PFSK-1 (cell line): ENCODE results near the gene ANKAR.

Experiments
- FOXP2 ChIP-seq: optimal IDR thresholded peaks from 2 replicates; pipeline ENCODE3; 2011; ENCODE audit warnings: borderline replicate concordance, control low read depth, inconsistent platforms; ENCODE audit not compliant: insufficient read depth; ENCODE audit errors: extremely low read length, extremely low read depth
- POLR2AphosphoS5 ChIP-seq: IDR thresholded peaks from 2 replicates; pipeline ENCODE4 v1.6.1; 2012; ENCODE audit warnings: low read depth, mild to moderate bottlenecking, control low read depth, low read length, moderate library complexity
- SIN3A ChIP-seq: IDR thresholded peaks from 2 replicates; pipeline ENCODE4 v1.6.1; 2012; ENCODE audit warnings: mild to moderate bottlenecking, low read length, moderate library complexity, borderline replicate concordance; ENCODE audit not compliant: insufficient read depth
- TF ChIP-seq, protein P1 (sequence below), 2 experiments: IDR thresholded peaks; 2 replicates each; pipeline versions ENCODE4 v1.6.1 to v1.8.0; 2011 to 2012; ENCODE audit warnings: low read depth in 2 of 2, low read length in 2 of 2, control low read depth in 1 of 2, inconsistent platforms in 1 of 2, mild to moderate bottlenecking in 1 of 2, moderate library complexity in 1 of 2; ENCODE audit not compliant: insufficient read depth in 1 of 2

DNA sequence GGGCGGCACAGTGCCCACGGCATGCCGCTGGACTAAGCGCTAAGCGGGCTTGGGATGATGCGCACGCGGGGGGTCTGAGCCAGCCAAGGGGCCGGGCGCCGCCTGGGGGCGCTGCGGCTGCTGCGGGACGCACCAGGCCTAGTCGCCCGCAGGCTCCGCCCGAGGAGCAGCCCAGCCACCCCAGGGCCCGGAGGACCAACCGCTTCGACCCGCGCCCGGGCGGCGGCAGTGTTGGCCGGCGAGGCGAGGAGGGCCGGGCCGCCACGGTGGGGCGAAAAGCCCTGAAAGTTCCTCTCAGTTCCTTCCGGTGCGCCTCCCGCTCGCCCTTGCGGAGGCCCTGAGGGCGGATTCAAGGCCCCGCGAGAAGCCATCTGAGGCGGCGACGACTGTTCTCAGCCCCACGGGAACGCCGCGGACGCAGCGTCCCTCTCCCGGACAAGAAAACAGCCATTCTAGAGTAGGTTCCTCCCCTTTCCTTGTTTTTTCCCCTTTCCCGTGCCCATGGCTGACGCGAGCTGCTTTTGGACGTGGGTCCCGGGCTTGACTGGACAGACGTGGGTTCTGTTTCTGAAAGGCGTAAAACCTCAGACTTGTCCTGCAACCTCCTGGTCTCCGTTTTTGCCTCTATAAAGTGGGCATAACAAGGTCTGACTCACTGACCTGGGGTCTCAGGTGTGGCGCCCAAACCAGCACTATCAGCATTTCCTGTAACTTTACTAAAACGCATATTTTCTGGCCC is at the start of gene ANKAR:
- TF ChIP-seq POLR2AphosphoS5 (0 out of 2 replicates have a peak, but pooled peaks have one; percentile 32), SIN3A (no peak), FOXP2 (peak; percentile 97)
- TF ChIP-seq, protein P1, sequence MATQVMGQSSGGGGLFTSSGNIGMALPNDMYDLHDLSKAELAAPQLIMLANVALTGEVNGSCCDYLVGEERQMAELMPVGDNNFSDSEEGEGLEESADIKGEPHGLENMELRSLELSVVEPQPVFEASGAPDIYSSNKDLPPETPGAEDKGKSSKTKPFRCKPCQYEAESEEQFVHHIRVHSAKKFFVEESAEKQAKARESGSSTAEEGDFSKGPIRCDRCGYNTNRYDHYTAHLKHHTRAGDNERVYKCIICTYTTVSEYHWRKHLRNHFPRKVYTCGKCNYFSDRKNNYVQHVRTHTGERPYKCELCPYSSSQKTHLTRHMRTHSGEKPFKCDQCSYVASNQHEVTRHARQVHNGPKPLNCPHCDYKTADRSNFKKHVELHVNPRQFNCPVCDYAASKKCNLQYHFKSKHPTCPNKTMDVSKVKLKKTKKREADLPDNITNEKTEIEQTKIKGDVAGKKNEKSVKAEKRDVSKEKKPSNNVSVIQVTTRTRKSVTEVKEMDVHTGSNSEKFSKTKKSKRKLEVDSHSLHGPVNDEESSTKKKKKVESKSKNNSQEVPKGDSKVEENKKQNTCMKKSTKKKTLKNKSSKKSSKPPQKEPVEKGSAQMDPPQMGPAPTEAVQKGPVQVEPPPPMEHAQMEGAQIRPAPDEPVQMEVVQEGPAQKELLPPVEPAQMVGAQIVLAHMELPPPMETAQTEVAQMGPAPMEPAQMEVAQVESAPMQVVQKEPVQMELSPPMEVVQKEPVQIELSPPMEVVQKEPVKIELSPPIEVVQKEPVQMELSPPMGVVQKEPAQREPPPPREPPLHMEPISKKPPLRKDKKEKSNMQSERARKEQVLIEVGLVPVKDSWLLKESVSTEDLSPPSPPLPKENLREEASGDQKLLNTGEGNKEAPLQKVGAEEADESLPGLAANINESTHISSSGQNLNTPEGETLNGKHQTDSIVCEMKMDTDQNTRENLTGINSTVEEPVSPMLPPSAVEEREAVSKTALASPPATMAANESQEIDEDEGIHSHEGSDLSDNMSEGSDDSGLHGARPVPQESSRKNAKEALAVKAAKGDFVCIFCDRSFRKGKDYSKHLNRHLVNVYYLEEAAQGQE (IDR thresholded peaks at IDR 0.05; ENCODE audit: insufficient read depth in 1 of 2, low read depth in 2 of 2, low read length in 2 of 2), result no peak
